ENCODE results near the gene ADD1.
"Not testable (repeated sequence)": the region's sequence is repeated elsewhere in the genome, so short reads cannot be mapped to it uniquely, and the experiment has no call there.

The ADD1 gene

DNA sequence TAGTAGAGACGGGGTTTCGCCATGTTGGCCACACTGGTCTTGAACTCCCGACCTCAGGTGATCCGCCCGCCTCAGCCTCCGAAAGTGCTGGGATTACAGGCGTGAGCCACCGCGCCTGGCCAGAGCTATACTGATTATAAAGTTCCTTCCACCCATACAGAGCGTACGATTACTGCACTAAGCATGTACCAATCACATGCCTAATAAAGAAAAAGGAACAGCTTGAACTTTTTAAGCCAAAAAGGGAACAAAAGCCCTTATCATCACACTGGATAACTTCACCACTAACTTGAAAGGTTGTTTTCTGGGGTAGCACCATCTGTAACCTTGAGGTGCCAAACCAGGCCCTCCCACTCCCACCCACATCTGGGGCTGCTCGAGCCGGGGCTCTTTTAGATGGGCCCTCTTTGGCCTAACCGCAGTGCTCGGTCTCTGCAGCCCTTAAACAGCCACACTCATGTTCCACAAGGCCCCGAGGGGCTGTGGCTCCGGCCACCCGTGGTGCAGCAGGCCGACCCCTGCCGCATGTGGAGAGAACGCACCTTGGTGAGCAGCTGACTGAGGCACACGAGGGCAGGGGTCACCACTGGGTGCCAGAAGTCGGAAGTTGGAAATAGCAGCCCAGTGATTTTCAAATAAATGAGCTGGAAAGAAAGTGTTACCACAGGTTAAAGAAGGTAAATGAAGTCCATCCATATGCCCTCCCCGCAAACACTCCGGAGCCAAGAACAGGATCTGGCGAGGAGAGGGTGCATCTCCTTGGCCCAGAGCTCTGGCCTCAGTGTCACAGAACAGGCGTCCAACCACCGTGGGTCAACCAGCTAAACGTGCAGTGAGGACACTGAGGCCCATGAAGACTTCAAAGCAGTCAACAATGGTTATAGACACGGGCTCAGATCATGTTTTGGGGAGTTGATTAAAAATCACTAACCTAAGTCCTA is 101.2 kb downstream of the ADD1 start:
- H3K4me3 ChIP-seq (ENCODE audit: low read length): no peak overlapping the region
- H3K9me2 ChIP-seq (replicated peaks; ENCODE audit: control insufficient read depth, low read length): no peaks in the 10 kb centered on the region
- H3K4me2 ChIP-seq (ENCODE audit: low read length): no peak overlapping the region
- H3K27ac ChIP-seq (ENCODE audit: low read depth, low read length): no peak overlapping the region
- H3K9me3 ChIP-seq (ENCODE audit: control insufficient read depth, insufficient read depth, low read length): no peaks in the 10 kb centered on the region
- H4K20me1 ChIP-seq (ENCODE audit: control insufficient read depth, insufficient read depth, low read depth, low read length): 0 out of 2 replicates have a peak, but pooled peaks cover 3% of the 10 kb centered on the region
- no peaks in the 10 kb centered on the region for H3K27me3 ChIP-seq (ENCODE audit: control insufficient read depth, low read length)
- H3K4me1 ChIP-seq (ENCODE audit: control insufficient read depth, low read length): no peaks in the 10 kb centered on the region; the same call in 1 of the 2 replicates
- peaks cover 96% of the 10 kb centered on the region for H3K36me3 ChIP-seq (ENCODE audit: control insufficient read depth, low read length)
- TF ChIP-seq, protein P1, sequence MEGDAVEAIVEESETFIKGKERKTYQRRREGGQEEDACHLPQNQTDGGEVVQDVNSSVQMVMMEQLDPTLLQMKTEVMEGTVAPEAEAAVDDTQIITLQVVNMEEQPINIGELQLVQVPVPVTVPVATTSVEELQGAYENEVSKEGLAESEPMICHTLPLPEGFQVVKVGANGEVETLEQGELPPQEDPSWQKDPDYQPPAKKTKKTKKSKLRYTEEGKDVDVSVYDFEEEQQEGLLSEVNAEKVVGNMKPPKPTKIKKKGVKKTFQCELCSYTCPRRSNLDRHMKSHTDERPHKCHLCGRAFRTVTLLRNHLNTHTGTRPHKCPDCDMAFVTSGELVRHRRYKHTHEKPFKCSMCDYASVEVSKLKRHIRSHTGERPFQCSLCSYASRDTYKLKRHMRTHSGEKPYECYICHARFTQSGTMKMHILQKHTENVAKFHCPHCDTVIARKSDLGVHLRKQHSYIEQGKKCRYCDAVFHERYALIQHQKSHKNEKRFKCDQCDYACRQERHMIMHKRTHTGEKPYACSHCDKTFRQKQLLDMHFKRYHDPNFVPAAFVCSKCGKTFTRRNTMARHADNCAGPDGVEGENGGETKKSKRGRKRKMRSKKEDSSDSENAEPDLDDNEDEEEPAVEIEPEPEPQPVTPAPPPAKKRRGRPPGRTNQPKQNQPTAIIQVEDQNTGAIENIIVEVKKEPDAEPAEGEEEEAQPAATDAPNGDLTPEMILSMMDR (IDR thresholded peaks at IDR 0.05; ENCODE audit: low read depth, low read length, poor library complexity, severe bottlenecking): no peak
- TF ChIP-seq EZH2phosphoT487 (IDR thresholded peaks at IDR 0.05; ENCODE audit: borderline replicate concordance, low read length): no peak
- H3F3A ChIP-seq (ENCODE audit: control insufficient read depth, insufficient read depth): no peaks in the 10 kb centered on the region
- peaks cover 10% of the 10 kb centered on the region for H3K79me2 ChIP-seq (ENCODE audit: control insufficient read depth, low read length)

DNA sequence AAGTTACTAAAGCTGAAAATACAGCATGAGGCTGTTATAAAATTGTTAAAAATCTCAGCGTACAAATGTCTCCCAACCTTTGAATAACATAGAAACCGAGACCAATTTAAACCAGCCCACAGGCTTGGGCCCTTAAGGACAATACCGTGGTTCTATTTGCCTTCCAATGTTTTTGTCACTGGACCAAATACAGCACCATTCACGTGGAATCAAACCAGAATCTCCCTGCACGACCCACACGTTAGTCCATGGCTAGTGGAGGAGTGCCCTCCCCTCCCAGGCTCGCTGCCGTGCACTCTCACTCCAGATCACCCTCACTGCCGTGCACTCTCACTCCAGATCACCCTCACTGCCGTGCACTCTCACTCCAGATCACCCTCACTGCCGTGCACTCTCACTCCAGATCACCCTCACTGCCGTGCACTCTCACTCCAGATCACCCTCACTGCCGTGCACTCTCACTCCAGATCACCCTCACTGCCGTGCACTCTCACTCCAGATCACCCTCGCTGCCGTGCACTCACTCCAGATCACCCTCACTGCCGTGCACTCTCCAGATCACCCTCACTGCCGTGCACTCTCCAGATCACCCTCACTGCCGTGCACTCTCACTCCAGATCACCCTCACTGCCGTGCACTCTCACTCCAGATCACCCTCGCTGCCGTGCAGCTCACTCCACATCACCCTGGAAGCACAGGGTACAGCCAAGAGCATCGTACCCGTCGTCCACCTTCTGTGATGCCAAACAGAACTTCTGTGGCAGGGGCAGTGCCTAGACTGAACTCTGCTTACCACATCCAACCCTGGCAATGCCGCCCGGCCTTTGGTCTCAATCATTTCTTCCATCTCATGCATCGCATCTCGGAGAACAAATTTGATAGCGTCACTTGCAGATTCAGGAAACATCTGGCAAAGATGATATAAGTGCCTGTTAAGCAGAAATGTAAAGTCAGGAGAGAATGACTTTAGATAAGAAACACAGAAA is 102.3 kb downstream of the ADD1 start:
- Histone ChIP-seq H3K36me3 (ENCODE audit: control insufficient read depth, low read length) (peaks cover 96% of the 10 kb centered on the region), H3K79me2 (ENCODE audit: control insufficient read depth, low read length) (peaks cover 15% of the 10 kb centered on the region)
- H3F3A ChIP-seq (ENCODE audit: control insufficient read depth, insufficient read depth); H3K9me3 ChIP-seq (ENCODE audit: control insufficient read depth, insufficient read depth, low read length); H3K4me2 ChIP-seq (ENCODE audit: low read length); H4K20me1 ChIP-seq (ENCODE audit: control insufficient read depth, insufficient read depth, low read depth, low read length); H3K27me3 ChIP-seq (ENCODE audit: control insufficient read depth, low read length); H3K4me1 ChIP-seq (ENCODE audit: control insufficient read depth, low read length); H3K9me2 ChIP-seq (replicated peaks; ENCODE audit: control insufficient read depth, low read length); H3K27ac ChIP-seq (ENCODE audit: low read depth, low read length); H3K4me3 ChIP-seq (ENCODE audit: low read length): not testable (repeated sequence)

DNA sequence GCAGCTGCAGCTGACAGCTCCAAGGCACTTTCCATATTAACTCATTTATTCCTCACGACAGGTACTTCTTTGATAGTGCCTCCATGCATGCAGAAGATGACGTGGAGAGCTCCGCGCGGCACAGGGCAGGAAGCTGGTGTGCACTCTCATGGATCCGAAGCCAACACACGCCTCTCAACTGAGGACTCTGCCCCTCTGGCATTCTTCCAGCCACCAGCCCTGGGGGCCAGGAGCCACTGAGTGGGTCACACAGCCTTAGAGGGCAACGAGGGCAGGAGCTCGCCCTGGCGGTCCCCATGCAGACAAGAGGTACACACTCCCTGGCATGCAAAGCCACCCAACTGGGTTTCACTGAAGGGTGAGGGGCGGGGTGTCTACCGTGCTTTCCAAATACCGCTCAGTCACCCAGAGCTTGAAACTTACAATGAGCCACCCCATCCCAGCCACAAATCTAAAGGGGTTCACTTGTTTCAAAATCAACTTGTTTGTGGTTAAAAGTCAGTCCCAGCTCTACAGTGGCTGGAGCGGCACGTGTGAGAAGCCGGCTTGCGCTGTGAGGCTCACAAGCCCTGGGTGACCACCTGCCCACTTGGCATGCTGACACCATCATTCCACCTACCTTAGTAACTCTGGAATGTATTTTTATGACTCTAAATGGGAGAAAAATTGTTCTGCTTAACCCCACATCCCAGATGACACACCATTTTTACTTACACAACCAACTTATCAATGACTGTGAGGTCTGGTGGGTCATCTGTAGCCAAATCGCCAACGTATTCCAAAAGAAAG is 103.4 kb downstream of the ADD1 start:
- Histone ChIP-seq H3K4me3 (ENCODE audit: low read length) (no peak overlapping the region), H3K9me3 (ENCODE audit: control insufficient read depth, insufficient read depth, low read length) (no peaks in the 10 kb centered on the region), H3F3A (ENCODE audit: control insufficient read depth, insufficient read depth) (no peaks in the 10 kb centered on the region), H3K4me1 (ENCODE audit: control insufficient read depth, low read length) (no peaks in the 10 kb centered on the region), H3K4me2 (ENCODE audit: low read length) (no peak overlapping the region), H3K27me3 (ENCODE audit: control insufficient read depth, low read length) (no peaks in the 10 kb centered on the region), H3K9me2 (replicated peaks; ENCODE audit: control insufficient read depth, low read length) (no peaks in the 10 kb centered on the region), H4K20me1 (ENCODE audit: control insufficient read depth, insufficient read depth, low read depth, low read length) (peaks cover 10% of the 10 kb centered on the region; the same call in 1 of the 2 replicates), H3K36me3 (ENCODE audit: control insufficient read depth, low read length) (peaks cover 92% of the 10 kb centered on the region), H3K27ac (ENCODE audit: low read depth, low read length) (no peak overlapping the region), H3K79me2 (ENCODE audit: control insufficient read depth, low read length) (peaks cover 20% of the 10 kb centered on the region)
- TF ChIP-seq EZH2phosphoT487 (IDR thresholded peaks at IDR 0.05; ENCODE audit: borderline replicate concordance, low read length): no peak

DNA sequence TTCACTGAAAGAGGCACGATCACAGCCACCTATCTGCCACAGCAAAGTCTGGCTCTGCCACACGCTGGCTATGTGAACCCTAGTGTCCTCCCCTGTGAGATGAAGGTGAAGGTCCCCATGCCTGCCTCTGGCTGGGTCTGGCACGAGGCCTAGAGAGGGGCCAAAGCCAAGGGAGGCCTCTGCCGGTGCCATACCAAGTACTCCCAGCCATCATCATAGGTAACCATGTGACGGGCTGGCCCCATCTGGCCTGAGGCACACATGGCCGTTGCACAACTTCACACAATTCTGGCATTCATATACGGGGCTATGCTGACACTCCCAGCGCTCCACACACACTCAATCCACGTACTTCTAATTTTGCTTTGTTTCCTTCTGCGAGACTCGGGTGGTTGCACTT is 104.3 kb downstream of the ADD1 start:
- H3K79me2 ChIP-seq (ENCODE audit: control insufficient read depth, low read length): peaks cover 20% of the 10 kb centered on the region
- H3K9me2 ChIP-seq (replicated peaks; ENCODE audit: control insufficient read depth, low read length): no peaks in the 10 kb centered on the region
- H3K4me2 ChIP-seq (ENCODE audit: low read length): no peak overlapping the region
- TF ChIP-seq, protein P1 (IDR thresholded peaks at IDR 0.05; ENCODE audit: low read depth, low read length, poor library complexity, severe bottlenecking): no peak
- TF ChIP-seq EZH2phosphoT487 (IDR thresholded peaks at IDR 0.05; ENCODE audit: borderline replicate concordance, low read length): no peak
- H3K9me3 ChIP-seq (ENCODE audit: control insufficient read depth, insufficient read depth, low read length): no peaks in the 10 kb centered on the region
- H4K20me1 ChIP-seq (ENCODE audit: control insufficient read depth, insufficient read depth, low read depth, low read length): peaks cover 10% of the 10 kb centered on the region; the same call in 1 of the 2 replicates
- H3K27me3 ChIP-seq (ENCODE audit: control insufficient read depth, low read length): no peaks in the 10 kb centered on the region
- no peaks in the 10 kb centered on the region for H3K4me1 ChIP-seq (ENCODE audit: control insufficient read depth, low read length)
- no peak overlapping the region for H3K27ac ChIP-seq (ENCODE audit: low read depth, low read length)
- H3K36me3 ChIP-seq (ENCODE audit: control insufficient read depth, low read length): peaks cover 89% of the 10 kb centered on the region
- H3F3A ChIP-seq (ENCODE audit: control insufficient read depth, insufficient read depth): peaks cover under 1% of the 10 kb centered on the region; the same call in 1 of the 2 replicates
- no peak overlapping the region for H3K4me3 ChIP-seq (ENCODE audit: low read length)

Measured in DOHH2 (cell line).